Vagina (tissue), 2 donors: ENCODE data around the gene GAL3ST2. TPM values are rescaled to one million over a fixed set of nuclear protein-coding genes. Genes with fewer than 3 reads are reported as not detected.

ENCODE experiments used
- DNase-seq, 2 donors: peaks; one replicate each; pipeline ENCODE4 v3.0.0-alpha.2; 2017; ENCODE audit errors: extremely low spot score in 2 of 2
- H3K27ac ChIP-seq: fragments of 200-600 bp; sonication (generic); one replicate; pipeline ENCODE4 v1.5.1; 2019
- H3K27me3 ChIP-seq: fragments of 200-600 bp; sonication (generic); one replicate; pipeline ENCODE4 v1.5.1; 2019
- H3K36me3 ChIP-seq, 2 donors: fragments of 200-600 bp; sonication (generic); one replicate each; pipeline ENCODE4 v1.5.1; 2017 to 2019
- H3K4me1 ChIP-seq: fragments of 200-600 bp; sonication (generic); one replicate; pipeline ENCODE4 v1.5.1; 2019
- H3K4me3 ChIP-seq, 2 donors: fragments of 200-600 bp; sonication (generic); 1 replicate in 1 of 2; 2 replicates in 1 of 2; pipeline ENCODE4 v1.5.1; 2016 to 2019
- H3K9me3 ChIP-seq: fragments of 200-600 bp; sonication (generic); one replicate; pipeline ENCODE4 v1.5.1; 2019
- CTCF ChIP-seq, 3 experiments: fragments of 450-650 bp in 2 of 3; fragments of 200-600 bp in 1 of 3; sonication (generic) in 1 of 3; IDR thresholded peaks; one replicate each; pipeline ENCODE4 v1.5.1; 2017 to 2019; ENCODE audit warnings: antibody characterized with exemption in 3 of 3, mild to moderate bottlenecking in 2 of 3, moderate library complexity in 2 of 3
- POLR2A ChIP-seq, 2 donors: fragments of 450-650 bp; IDR thresholded peaks; one replicate each; pipeline ENCODE4 v1.6.1; 2017; ENCODE audit warnings: antibody characterized with exemption in 2 of 2, mild to moderate bottlenecking in 2 of 2, moderate library complexity in 2 of 2
- POLR2AphosphoS5 ChIP-seq, 2 donors: sonication (generic); formaldehyde crosslinking; IDR thresholded peaks; one replicate each; pipeline ENCODE4 v1.9.0; 2017; ENCODE audit warnings: antibody characterized with exemption in 2 of 2, mild to moderate bottlenecking in 2 of 2, low read depth in 1 of 2; ENCODE audit not compliant: insufficient read depth in 1 of 2
- intact Hi-C: fragments of 100-400 bp; cut with DNase I; formaldehyde crosslinking; loops from one replicate; pipeline ENCODE4 v1.15.1; 2023
- total RNA-seq: library from RNA; depleted of rRNA; stranded (reverse); fragments of >200 nt; gene quantifications from one replicate; pipeline ENCODE4 v1.2.3, GENCODE V29; 2016

The GAL3ST2 gene
- total RNA-seq, 1 donor from 2014 or later: 0.98 TPM

- H3K36me3 ChIP-seq: no peaks in the 10 kb centered on the region
- H3K4me3 ChIP-seq: no peak overlapping the region
- H3K4me1 ChIP-seq: no peaks in the 10 kb centered on the region
- intact Hi-C loops: no loop called here
- no peaks in the 10 kb centered on the region for H3K27me3 ChIP-seq
- no peaks in the 10 kb centered on the region for H3K9me3 ChIP-seq
- H3K27ac ChIP-seq: no peak overlapping the region
- TF ChIP-seq CTCF (IDR thresholded peaks at IDR 0.05): no peak
- no peak for TF ChIP-seq POLR2A (IDR thresholded peaks at IDR 0.05)
- TF ChIP-seq POLR2AphosphoS5 (IDR thresholded peaks at IDR 0.05; ENCODE audit: insufficient read depth in 1 of 2, low read depth in 1 of 2): no peak
- DNase-seq: no peak
These were observed 17.7 kb downstream of the GAL3ST2 start for GRCh38 chr2:241794250-241794823.

GRCh38 chr2:241795021-241795999, 18.7 kb downstream of the GAL3ST2 start:
- no peak for TF ChIP-seq POLR2A (IDR thresholded peaks at IDR 0.05)
- TF ChIP-seq POLR2AphosphoS5 (IDR thresholded peaks at IDR 0.05; ENCODE audit: insufficient read depth in 1 of 2, low read depth in 1 of 2): no peak
- TF ChIP-seq CTCF (IDR thresholded peaks at IDR 0.05): no peak
- no peak for DNase-seq
- H3K27ac ChIP-seq: no peak overlapping the region
- intact Hi-C loops: no loop called here
- no peaks in the 10 kb centered on the region for H3K4me1 ChIP-seq
- H3K4me3 ChIP-seq: no peak overlapping the region
- no peaks in the 10 kb centered on the region for H3K9me3 ChIP-seq
- no peaks in the 10 kb centered on the region for H3K36me3 ChIP-seq
- no peaks in the 10 kb centered on the region for H3K27me3 ChIP-seq

- Histone ChIP-seq H3K27me3 (no peaks in the 10 kb centered on the region), H3K4me3 (no peak overlapping the region), H3K27ac (no peak overlapping the region), H3K9me3 (no peaks in the 10 kb centered on the region), H3K36me3 (no peaks in the 10 kb centered on the region), H3K4me1 (no peaks in the 10 kb centered on the region)
- intact Hi-C loops: no loop called here
- TF ChIP-seq CTCF (IDR thresholded peaks at IDR 0.05) (no peak), POLR2A (IDR thresholded peaks at IDR 0.05) (no peak), POLR2AphosphoS5 (IDR thresholded peaks at IDR 0.05; ENCODE audit: insufficient read depth in 1 of 2, low read depth in 1 of 2) (no peak)
- DNase-seq: peak in 1 of 2 donors; percentile 94
These were observed 19.6 kb downstream of the GAL3ST2 start for GRCh38 chr2:241796209-241796608.

GRCh38 chr2:241796610-241797138, 20.1 kb downstream of the GAL3ST2 start:
- Histone ChIP-seq H3K27ac (no peak overlapping the region), H3K4me3 (no peak overlapping the region), H3K4me1 (no peaks in the 10 kb centered on the region), H3K9me3 (no peaks in the 10 kb centered on the region), H3K36me3 (no peaks in the 10 kb centered on the region), H3K27me3 (no peaks in the 10 kb centered on the region)
- no peak for TF ChIP-seq POLR2AphosphoS5 (IDR thresholded peaks at IDR 0.05; ENCODE audit: insufficient read depth in 1 of 2, low read depth in 1 of 2)
- no peak for TF ChIP-seq POLR2A (IDR thresholded peaks at IDR 0.05)
- TF ChIP-seq CTCF (IDR thresholded peaks at IDR 0.05): no peak
- intact Hi-C loops: no loop called here
- DNase-seq: peak in 1 of 2 donors; percentile 91
